ENCODE data around the gene KCNIP4.

KCNIP4 gene

GRCh38 chr4:20698382-20698781, 1250.2 kb downstream of the KCNIP4 start:
- no peak overlapping the region for H2BK120ac ChIP-seq (ENCODE audit: low read depth, low read length)
- H3K79me2 ChIP-seq (ENCODE audit: control insufficient read depth, insufficient read depth, low read length), result peaks cover 12% of the 10 kb centered on the region
- no peaks in the 10 kb centered on the region for H3K36me3 ChIP-seq (ENCODE audit: control insufficient read depth, insufficient read depth, low read length)
- H3K4me3 ChIP-seq (ENCODE audit: low read length), result no peak overlapping the region
- no peak overlapping the region for H3K18ac ChIP-seq (ENCODE audit: low read length)
- no peak overlapping the region for H2BK15ac ChIP-seq (replicated peaks; ENCODE audit: low read depth)
- no peak overlapping the region for H3K4ac ChIP-seq (ENCODE audit: low read depth, low read length)
- no peak overlapping the region for H3K27ac ChIP-seq (ENCODE audit: low read depth, low read length)
- H3K27me3 ChIP-seq (ENCODE audit: insufficient read depth, low read length, poor library complexity), result no peaks in the 10 kb centered on the region
- H3K56ac ChIP-seq (ENCODE audit: low read length), result no peak overlapping the region
- no peak overlapping the region for H4K5ac ChIP-seq (ENCODE audit: low read length)
- no peak overlapping the region for H3K23ac ChIP-seq (ENCODE audit: low read length)
- no peak overlapping the region for H2AK5ac ChIP-seq (ENCODE audit: low read length)
- no peak overlapping the region for H3K4me2 ChIP-seq (ENCODE audit: low read length)
- WGBS (ENCODE audit: extremely low coverage, insufficient coverage, low lambda C conversion rate), result no CpG with 5 or more reads among the region's 4 CpGs
- DNase-seq, result no peak
- no peak overlapping the region for H4K8ac ChIP-seq (ENCODE audit: low read depth, low read length)
- peaks cover 4% of the 10 kb centered on the region for H3K79me1 ChIP-seq (ENCODE audit: low read length)
- peaks cover 2% of the 10 kb centered on the region for H3K4me1 ChIP-seq (ENCODE audit: control insufficient read depth, low read depth, low read length)
- no peak overlapping the region for H2BK5ac ChIP-seq (ENCODE audit: low read length)
- H3K9ac ChIP-seq (ENCODE audit: low read length), result no peak overlapping the region

DNA sequence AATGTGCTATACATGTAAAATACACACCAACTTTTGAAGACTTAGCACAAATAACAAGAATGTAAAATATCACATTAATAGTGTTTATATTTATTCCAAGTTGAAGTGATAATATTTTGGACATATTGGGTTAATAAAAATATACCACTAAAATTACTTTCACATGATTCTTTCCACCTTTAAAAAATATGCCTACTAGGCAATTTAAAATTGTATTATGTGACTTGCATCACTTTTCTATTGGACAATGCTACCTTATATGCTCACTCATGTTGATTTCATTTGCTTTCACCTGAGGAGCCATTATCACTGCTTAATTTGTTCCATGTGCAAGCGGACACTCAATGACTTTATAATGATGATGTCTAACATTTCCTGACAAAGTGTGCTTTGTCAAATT, 1251.8 kb downstream of the KCNIP4 start:
- no CpG with 5 or more reads among the region's 1 CpG for WGBS (ENCODE audit: extremely low coverage, insufficient coverage, low lambda C conversion rate)
- H4K8ac ChIP-seq (ENCODE audit: low read depth, low read length), result no peak overlapping the region
- peaks cover 2% of the 10 kb centered on the region for H3K4me1 ChIP-seq (ENCODE audit: control insufficient read depth, low read depth, low read length)

DNA sequence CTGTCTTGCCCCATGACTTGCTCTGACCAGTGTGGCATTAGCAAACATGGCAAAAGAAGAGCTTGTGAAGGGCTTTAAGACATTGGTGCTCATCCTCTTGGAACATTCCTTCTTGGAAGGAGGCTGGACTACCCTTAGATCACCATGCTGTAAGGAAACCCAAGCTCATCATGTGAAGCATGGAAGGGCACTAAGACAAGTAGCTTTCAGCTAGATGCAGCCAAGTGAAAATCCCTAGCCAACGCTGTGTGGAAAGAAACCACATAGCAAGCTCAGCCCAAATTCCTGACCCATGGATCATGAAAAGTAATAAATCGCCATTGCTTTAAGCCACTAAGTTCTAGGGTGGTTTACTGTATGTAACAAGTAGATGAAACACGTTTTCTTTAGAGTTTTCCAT, 1260.7 kb downstream of the KCNIP4 start:
- H3K56ac ChIP-seq (ENCODE audit: low read length), result no peak overlapping the region
- H3K79me1 ChIP-seq (ENCODE audit: low read length), result no peaks in the 10 kb centered on the region
- no peaks in the 10 kb centered on the region for H3K4me1 ChIP-seq (ENCODE audit: control insufficient read depth, low read depth, low read length)
- H3K18ac ChIP-seq (ENCODE audit: low read length), result no peak overlapping the region
- no peak overlapping the region for H4K5ac ChIP-seq (ENCODE audit: low read length)
- H3K27ac ChIP-seq (ENCODE audit: low read depth, low read length), result no peak overlapping the region
- H2BK120ac ChIP-seq (ENCODE audit: low read depth, low read length), result no peak overlapping the region
- no peak overlapping the region for H3K9ac ChIP-seq (ENCODE audit: low read length)
- H3K36me3 ChIP-seq (ENCODE audit: control insufficient read depth, insufficient read depth, low read length), result no peaks in the 10 kb centered on the region
- H3K4me2 ChIP-seq (ENCODE audit: low read length), result no peak overlapping the region
- DNase-seq, result no peak
- no peak overlapping the region for H2BK5ac ChIP-seq (ENCODE audit: low read length)
- no CpG with 5 or more reads among the region's 3 CpGs for WGBS (ENCODE audit: extremely low coverage, insufficient coverage, low lambda C conversion rate)
- H2AK5ac ChIP-seq (ENCODE audit: low read length), result no peak overlapping the region
- no peaks in the 10 kb centered on the region for H3K27me3 ChIP-seq (ENCODE audit: insufficient read depth, low read length, poor library complexity)
- no peak overlapping the region for H4K8ac ChIP-seq (ENCODE audit: low read depth, low read length)
- H3K4me3 ChIP-seq (ENCODE audit: low read length), result no peak overlapping the region
- no peaks in the 10 kb centered on the region for H3K79me2 ChIP-seq (ENCODE audit: control insufficient read depth, insufficient read depth, low read length)
- H2BK15ac ChIP-seq (replicated peaks; ENCODE audit: low read depth), result no peak overlapping the region
- H3K4ac ChIP-seq (ENCODE audit: low read depth, low read length), result no peak overlapping the region
- H3K23ac ChIP-seq (ENCODE audit: low read length), result no peak overlapping the region

More for the DNA sequence above, 1251.8 kb downstream of the KCNIP4 start:
- no peaks in the 10 kb centered on the region for H3K27me3 ChIP-seq (ENCODE audit: insufficient read depth, low read length, poor library complexity)
- no peak overlapping the region for H2BK15ac ChIP-seq (replicated peaks; ENCODE audit: low read depth)
- H3K4me2 ChIP-seq (ENCODE audit: low read length), result no peak overlapping the region
- H3K27ac ChIP-seq (ENCODE audit: low read depth, low read length), result no peak overlapping the region
- H3K79me1 ChIP-seq (ENCODE audit: low read length), result peaks cover 4% of the 10 kb centered on the region
- no peak overlapping the region for H3K4ac ChIP-seq (ENCODE audit: low read depth, low read length)
- no peak overlapping the region for H3K4me3 ChIP-seq (ENCODE audit: low read length)
- no peak overlapping the region for H2BK5ac ChIP-seq (ENCODE audit: low read length)
- no peak overlapping the region for H2AK5ac ChIP-seq (ENCODE audit: low read length)
- peaks cover 10% of the 10 kb centered on the region for H3K79me2 ChIP-seq (ENCODE audit: control insufficient read depth, insufficient read depth, low read length)
- H4K5ac ChIP-seq (ENCODE audit: low read length), result no peak overlapping the region
- H2BK120ac ChIP-seq (ENCODE audit: low read depth, low read length), result no peak overlapping the region
- H3K36me3 ChIP-seq (ENCODE audit: control insufficient read depth, insufficient read depth, low read length), result no peaks in the 10 kb centered on the region
- no peak for DNase-seq
- H3K56ac ChIP-seq (ENCODE audit: low read length), result no peak overlapping the region
- H3K23ac ChIP-seq (ENCODE audit: low read length), result no peak overlapping the region
- H3K9ac ChIP-seq (ENCODE audit: low read length), result no peak overlapping the region
- H3K18ac ChIP-seq (ENCODE audit: low read length), result no peak overlapping the region

DNA sequence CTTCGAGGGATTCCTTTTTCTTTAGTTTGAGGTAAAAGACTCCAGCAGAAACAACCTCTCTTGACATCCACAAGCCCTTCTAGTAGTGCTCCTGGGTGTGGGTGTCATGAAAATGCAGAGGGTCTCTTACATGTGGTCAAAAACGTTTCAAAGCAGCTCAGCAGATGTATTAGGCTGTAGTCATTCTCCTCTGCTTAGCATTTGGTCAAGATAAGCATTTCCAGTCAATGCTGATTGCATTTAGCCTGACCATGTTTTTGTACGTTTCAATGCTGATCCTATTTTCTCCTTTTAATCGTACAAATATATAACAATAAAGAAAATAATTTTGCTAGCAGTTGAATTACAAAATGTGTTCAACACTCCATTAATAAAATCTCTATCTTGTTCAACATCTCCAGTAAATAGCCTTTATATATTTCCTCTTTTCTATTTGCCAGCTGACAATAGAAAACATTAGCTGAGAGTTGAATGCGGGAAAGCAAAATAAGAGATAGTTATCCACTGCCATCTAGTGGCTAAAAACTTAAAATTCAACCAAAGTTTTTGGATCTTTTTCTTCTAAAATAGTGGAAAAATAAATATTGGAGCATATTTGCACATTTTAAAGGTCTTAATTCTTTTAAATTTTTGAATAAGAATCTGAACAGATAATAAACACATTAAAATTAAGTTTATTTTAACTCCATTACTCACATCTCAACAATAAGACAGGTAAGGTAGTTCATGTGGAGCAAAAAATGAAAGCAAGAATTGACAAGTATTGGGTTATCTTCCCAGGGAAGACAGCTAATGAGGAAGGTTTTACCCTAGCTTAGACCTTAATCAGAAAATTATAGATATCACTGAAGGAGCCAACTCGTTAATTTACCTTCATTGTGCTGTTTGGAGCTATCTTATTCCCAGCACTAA, 1263.5 kb downstream of the KCNIP4 start:
- no CpG with 5 or more reads among the region's 6 CpGs for WGBS (ENCODE audit: extremely low coverage, insufficient coverage, low lambda C conversion rate)
- Histone ChIP-seq H3K27me3 (ENCODE audit: insufficient read depth, low read length, poor library complexity) (no peaks in the 10 kb centered on the region), H2BK120ac (ENCODE audit: low read depth, low read length) (no peak overlapping the region), H3K23ac (ENCODE audit: low read length) (no peak overlapping the region), H3K18ac (ENCODE audit: low read length) (no peak overlapping the region), H3K9ac (ENCODE audit: low read length) (no peak overlapping the region), H3K4me1 (ENCODE audit: control insufficient read depth, low read depth, low read length) (no peaks in the 10 kb centered on the region), H3K79me1 (ENCODE audit: low read length) (no peaks in the 10 kb centered on the region), H3K4me2 (ENCODE audit: low read length) (no peak overlapping the region), H3K56ac (ENCODE audit: low read length) (no peak overlapping the region), H2BK5ac (ENCODE audit: low read length) (no peak overlapping the region), H3K79me2 (ENCODE audit: control insufficient read depth, insufficient read depth, low read length) (no peaks in the 10 kb centered on the region), H3K4me3 (ENCODE audit: low read length) (no peak overlapping the region), H2BK15ac (replicated peaks; ENCODE audit: low read depth) (no peak overlapping the region), H2AK5ac (ENCODE audit: low read length) (no peak overlapping the region), H3K27ac (ENCODE audit: low read depth, low read length) (no peak overlapping the region), H3K36me3 (ENCODE audit: control insufficient read depth, insufficient read depth, low read length) (no peaks in the 10 kb centered on the region), H4K8ac (ENCODE audit: low read depth, low read length) (no peak overlapping the region), H4K5ac (ENCODE audit: low read length) (no peak overlapping the region), H3K4ac (ENCODE audit: low read depth, low read length) (no peak overlapping the region)
- DNase-seq, result no peak

- Histone ChIP-seq H3K4ac (ENCODE audit: low read depth, low read length) (no peak overlapping the region), H3K56ac (ENCODE audit: low read length) (no peak overlapping the region), H3K79me2 (ENCODE audit: control insufficient read depth, insufficient read depth, low read length) (no peaks in the 10 kb centered on the region), H4K5ac (ENCODE audit: low read length) (no peak overlapping the region), H3K27ac (ENCODE audit: low read depth, low read length) (no peak overlapping the region), H3K36me3 (ENCODE audit: control insufficient read depth, insufficient read depth, low read length) (no peaks in the 10 kb centered on the region), H3K4me1 (ENCODE audit: control insufficient read depth, low read depth, low read length) (no peaks in the 10 kb centered on the region), H2BK15ac (replicated peaks; ENCODE audit: low read depth) (no peak overlapping the region), H3K18ac (ENCODE audit: low read length) (no peak overlapping the region), H3K79me1 (ENCODE audit: low read length) (no peaks in the 10 kb centered on the region), H4K8ac (ENCODE audit: low read depth, low read length) (no peak overlapping the region), H2BK5ac (ENCODE audit: low read length) (no peak overlapping the region), H2BK120ac (ENCODE audit: low read depth, low read length) (no peak overlapping the region), H3K4me3 (ENCODE audit: low read length) (no peak overlapping the region), H2AK5ac (ENCODE audit: low read length) (no peak overlapping the region), H3K27me3 (ENCODE audit: insufficient read depth, low read length, poor library complexity) (no peaks in the 10 kb centered on the region), H3K9ac (ENCODE audit: low read length) (no peak overlapping the region), H3K23ac (ENCODE audit: low read length) (no peak overlapping the region), H3K4me2 (ENCODE audit: low read length) (no peak overlapping the region)
- no CpG with 5 or more reads among the region's 3 CpGs for WGBS (ENCODE audit: extremely low coverage, insufficient coverage, low lambda C conversion rate)
- no peak for DNase-seq
Observed at GRCh38 chr4:20683766-20684165, 1264.8 kb downstream of the KCNIP4 start.

- Histone ChIP-seq H3K79me1 (ENCODE audit: low read length) (no peaks in the 10 kb centered on the region), H4K8ac (ENCODE audit: low read depth, low read length) (no peak overlapping the region), H3K79me2 (ENCODE audit: control insufficient read depth, insufficient read depth, low read length) (no peaks in the 10 kb centered on the region), H3K18ac (ENCODE audit: low read length) (no peak overlapping the region), H3K4ac (ENCODE audit: low read depth, low read length) (no peak overlapping the region), H4K5ac (ENCODE audit: low read length) (no peak overlapping the region), H2AK5ac (ENCODE audit: low read length) (no peak overlapping the region), H3K23ac (ENCODE audit: low read length) (no peak overlapping the region), H2BK15ac (replicated peaks; ENCODE audit: low read depth) (no peak overlapping the region), H3K56ac (ENCODE audit: low read length) (no peak overlapping the region), H3K27ac (ENCODE audit: low read depth, low read length) (no peak overlapping the region), H3K9ac (ENCODE audit: low read length) (no peak overlapping the region), H2BK5ac (ENCODE audit: low read length) (no peak overlapping the region), H2BK120ac (ENCODE audit: low read depth, low read length) (no peak overlapping the region), H3K4me1 (ENCODE audit: control insufficient read depth, low read depth, low read length) (no peaks in the 10 kb centered on the region), H3K27me3 (ENCODE audit: insufficient read depth, low read length, poor library complexity) (no peaks in the 10 kb centered on the region), H3K4me2 (ENCODE audit: low read length) (no peak overlapping the region), H3K36me3 (ENCODE audit: control insufficient read depth, insufficient read depth, low read length) (no peaks in the 10 kb centered on the region), H3K4me3 (ENCODE audit: low read length) (no peak overlapping the region)
- DNase-seq, result no peak
- no CpG with 5 or more reads among the region's 3 CpGs for WGBS (ENCODE audit: extremely low coverage, insufficient coverage, low lambda C conversion rate)
Observed at GRCh38 chr4:20682853-20683252, 1265.7 kb downstream of the KCNIP4 start.
